Measurements from ENCODE around the gene S100A6. TPM values are rescaled to one million over a fixed set of nuclear protein-coding genes. Genes with fewer than 3 reads are reported as not detected.

The S100A6 gene
- total RNA-seq = 607 and 730 TPM in 2 replicates

DNA sequence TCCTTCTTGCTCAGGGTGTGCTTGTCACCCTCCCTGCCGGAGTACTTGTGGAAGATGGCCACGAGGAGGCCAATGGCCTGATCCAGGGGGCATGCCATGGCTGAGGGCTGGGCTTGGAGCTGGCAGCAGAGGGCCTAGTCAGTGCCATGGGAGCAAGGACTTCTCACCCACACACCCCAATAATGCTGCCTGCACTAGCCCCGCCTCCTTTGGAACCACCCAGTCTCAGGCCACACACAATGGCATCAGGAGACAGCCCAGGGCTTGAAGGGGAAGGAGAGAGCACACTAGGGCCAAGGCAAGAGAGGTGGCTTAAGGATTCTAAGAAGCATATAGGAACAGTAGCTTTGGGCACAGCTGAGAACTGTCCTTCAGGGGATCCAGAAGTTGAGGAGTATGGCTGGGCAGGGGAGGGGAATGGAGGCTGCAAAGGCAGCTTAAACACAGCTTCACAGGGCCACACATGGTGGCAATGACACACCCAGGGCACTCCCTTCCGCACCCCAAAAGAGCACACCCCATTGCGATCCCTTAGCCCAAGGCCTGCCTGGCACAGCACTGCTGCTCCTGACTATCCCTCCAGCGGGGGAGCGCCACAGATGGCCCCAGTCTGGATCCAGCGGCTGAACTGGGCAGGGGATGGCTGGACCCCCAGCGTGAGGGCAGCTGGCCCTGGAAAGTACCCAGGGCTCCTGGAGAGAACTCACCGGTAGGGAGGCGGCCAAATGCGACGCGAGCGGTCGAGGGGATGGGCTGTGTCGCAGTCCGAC, at the start of gene S100A6:
Gene S100A6, minus strand, starts transcription at position 750 of the 770 bp plus-strand sequence. Its CDS starts 652 bp downstream, at position 98.

DNA sequence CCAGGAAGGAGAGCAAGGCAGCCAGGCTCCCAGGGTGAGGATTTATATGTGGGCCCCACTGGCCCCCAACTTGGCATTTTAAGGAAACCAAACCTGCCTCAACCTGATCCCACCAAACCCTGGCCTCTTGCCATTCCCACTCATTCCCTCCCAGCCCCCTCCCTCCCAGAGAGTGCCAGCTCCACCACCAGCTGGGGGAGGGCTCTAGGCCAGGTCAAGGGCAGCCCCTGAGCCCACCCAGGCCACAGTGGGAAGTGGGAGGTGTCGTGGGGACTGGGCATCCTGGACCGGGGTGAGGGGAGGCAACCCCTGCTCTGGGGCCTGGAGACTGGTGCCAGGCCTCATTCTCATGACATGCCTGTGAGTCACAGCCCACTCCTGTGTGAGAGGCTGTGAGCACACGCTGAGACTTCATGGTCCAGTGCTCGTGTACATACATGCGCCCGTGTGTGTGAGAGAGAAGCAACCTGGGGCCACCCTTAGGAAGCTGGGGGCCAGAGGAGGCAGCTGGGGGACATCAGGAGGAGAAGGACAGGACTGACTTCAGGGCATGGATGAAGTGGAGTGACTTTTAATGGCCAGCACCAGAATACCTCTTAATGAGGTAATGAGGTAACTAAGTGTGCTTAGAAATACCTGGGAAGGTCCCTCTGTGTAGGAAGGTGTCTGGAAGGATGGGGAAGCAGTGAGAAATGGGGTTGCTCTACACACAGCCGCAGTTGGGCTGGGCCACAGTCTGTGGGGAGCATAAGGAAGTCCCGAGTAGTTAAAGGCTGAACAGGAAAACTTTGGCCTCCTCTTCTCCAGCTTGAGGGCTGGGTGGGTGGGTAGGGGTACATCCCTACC, 30.0 kb upstream of the S100A6 start, which contains the start of gene S100A2:
Gene S100A2, minus strand, starts transcription at position 316 of the 846 bp plus-strand sequence. CDS start 1,967 bp downstream, outside the sequence.

DNA sequence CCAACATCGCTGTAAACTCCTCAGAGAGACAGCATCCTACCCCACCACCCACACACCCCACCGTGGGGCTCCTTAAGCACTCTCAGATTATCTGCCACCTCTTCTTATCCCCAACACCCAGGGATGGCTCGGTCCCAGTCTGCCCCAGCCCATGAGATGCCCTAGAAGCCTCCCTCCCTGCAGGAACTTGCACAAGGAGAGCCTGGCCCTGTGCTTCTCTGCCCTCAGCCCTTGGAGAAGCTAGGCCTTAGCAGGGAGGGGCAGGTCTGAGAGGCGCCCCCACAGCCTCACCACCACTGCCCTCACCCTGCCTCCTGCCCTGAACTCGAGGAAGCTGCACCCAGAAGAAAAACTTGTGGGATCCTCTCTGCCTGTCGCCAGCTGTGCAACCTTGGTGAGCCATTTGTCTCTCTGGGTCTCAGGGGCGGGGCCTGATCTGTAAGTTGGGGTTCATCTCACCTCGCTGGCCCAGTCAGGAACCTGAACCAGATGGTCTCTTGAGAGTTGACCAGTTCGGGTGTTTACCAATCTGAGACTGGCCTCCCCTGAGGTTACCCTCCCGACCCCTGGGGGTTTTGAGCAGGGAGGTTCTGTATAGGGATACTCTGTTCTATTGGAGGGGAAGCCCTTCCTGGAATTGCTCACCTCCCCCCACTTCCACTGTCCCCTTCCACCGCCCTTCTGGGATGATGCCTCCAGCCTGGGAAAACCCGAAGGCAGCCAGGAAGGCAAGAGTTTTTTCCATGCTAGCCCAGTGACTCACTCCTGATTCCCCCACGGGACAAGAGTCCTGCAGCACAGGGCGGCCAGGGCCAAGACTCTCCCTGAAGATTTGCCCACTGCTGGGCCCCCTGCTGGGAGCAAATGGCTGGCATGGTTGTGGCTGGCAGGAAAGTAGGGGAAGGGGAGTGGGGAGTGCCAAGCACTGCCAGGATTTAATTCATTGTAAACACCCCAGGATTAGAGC, 13.2 kb upstream of the S100A6 start, which contains the start of gene S100A3:
Gene S100A3, minus strand, starts transcription at position 537 of the 967 bp plus-strand sequence. CDS start 773 bp downstream, outside the sequence.

DNA sequence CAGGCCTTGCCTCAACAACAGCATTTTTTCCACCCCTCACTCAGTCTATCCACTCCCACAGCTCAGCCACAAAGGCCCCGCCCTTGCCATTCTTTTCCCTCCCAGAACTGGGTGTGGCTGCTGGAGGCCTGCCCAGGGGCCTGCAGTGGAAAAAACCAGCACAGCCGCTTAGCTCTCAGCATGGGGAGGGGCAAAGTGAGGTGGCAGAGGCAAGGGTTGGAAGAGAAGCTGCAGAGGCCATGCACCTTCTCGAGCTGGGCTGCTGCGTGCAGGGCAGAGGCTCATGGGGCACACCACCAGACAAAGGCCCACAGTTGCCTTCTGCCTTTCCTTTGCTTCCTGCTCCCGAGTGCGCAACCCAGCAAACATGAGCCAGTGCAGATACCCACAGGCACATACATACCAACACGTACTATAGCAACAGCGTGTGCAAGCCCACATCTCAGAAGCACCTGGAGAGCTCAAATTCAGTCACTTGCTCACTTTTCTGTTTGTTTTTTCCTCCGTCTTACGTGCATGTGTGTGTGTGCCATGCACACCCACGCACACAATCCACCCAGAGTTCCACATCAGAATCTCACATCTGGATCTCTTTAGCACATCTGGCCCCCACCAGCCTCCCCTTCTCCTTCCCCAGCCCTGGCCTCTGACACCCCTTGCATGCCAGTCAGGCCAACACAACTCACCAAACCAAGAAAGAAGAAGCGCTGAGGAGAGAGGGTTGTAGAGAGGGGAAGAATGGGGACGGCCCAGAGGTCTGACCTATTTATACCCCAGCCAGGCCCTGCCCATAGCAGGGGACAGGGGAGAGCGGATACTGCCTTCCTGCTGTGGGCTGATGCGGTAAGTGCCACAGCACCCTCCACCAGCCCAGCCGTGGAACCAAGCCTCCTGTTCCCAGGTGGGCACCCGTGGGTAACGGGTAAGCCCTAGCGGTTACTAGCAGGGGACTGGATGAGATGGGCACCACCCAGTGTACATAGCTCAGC, 9.6 kb upstream of the S100A6 start, which contains the start of gene S100A4:
Gene S100A4, minus strand, starts transcription at position 740 of the 989 bp plus-strand sequence. CDS start 1,012 bp downstream, outside the sequence.

DNA sequence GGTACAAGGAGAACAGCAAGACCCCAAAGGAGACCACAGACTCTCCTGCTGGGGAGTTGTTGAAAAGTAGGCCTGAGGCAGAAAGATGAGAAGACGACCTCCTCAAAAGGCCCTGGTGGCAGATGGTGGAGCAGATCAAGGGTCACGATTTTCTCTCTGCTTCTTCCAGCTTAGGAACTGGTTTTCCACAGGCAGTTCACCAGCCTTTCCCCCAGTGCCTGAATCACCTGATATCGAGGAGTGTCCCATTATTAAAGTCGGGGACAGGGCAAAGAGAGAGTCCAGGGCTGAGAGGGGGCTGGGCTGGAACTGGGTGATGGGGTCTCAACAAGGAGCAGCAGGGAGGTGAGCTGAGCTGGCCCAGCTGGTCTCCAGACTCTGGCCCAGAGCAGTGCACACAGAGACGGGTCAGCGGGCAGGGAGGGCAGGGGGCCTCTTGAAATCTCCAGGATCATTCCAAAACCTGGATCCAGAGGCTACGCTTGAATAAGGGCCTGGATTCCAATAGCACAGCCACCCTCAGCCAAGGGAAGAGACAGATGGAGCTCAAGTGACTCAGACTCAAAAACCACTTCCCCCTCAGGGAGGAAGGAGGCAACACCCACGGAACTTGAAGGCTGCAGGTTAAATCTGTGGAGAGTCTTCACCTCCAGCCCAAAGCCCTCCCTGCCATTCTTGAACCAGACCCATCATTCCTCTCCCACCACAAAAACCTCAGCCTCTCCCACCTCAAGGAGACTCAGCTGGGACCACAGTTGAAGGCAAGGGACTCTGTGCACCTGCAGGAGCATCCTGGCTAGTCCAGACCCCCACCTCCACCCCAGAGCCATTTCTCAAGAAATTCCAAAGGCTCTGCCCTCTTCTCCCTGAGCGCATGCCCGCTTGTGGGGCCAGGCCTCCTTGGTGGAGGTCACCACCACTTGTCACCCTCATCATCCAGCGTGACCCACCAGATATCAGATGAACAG, 4.9 kb upstream of the S100A6 start, which contains the start of gene S100A5:
Gene S100A5, minus strand, starts transcription at position 541 of the 968 bp plus-strand sequence. CDS start 743 bp downstream, outside the sequence.

Other genes starting within 250 kb of the S100A6 start
- gene PGLYRP3, start 223.0 kb downstream of the S100A6 start, total RNA-seq = not detected in 2 replicates
- gene PGLYRP4, start 187.2 kb downstream of the S100A6 start, total RNA-seq = not detected in 2 replicates
- not detected in 2 replicates for gene S100A9, start 178.1 kb downstream of the S100A6 start, total RNA-seq
- not detected in 2 replicates for gene S100A12, start 160.4 kb downstream of the S100A6 start, total RNA-seq
- gene S100A8, start 144.9 kb downstream of the S100A6 start, total RNA-seq = not detected in 2 replicates
- not detected in 2 replicates for gene S100A7A, start 119.5 kb downstream of the S100A6 start, total RNA-seq
- not detected in 2 replicates for gene S100A7, start 75.3 kb downstream of the S100A6 start, total RNA-seq
- not detected in 2 replicates for gene S100A5, start 4.9 kb upstream of the S100A6 start, total RNA-seq
- gene S100A4, start 9.8 kb upstream of the S100A6 start, total RNA-seq = 30.4 and 70.7 TPM in 2 replicates
- 2.8 and 4.6 TPM in 2 replicates for gene S100A3, start 13.3 kb upstream of the S100A6 start, total RNA-seq
- 0.85 and 2.5 TPM in 2 replicates for gene S100A2, start 29.9 kb upstream of the S100A6 start, total RNA-seq
- 126 and 297 TPM in 2 replicates for gene S100A16, start 77.1 kb upstream of the S100A6 start, total RNA-seq
- 0.19 TPM in 1 of 2 replicates, not detected in the other for gene S100A14, start 80.3 kb upstream of the S100A6 start, total RNA-seq
- 97.2 and 98.0 TPM in 2 replicates for gene S100A13, start 91.5 kb upstream of the S100A6 start, total RNA-seq
- not detected in 2 replicates for gene S100A1, start 92.4 kb upstream of the S100A6 start, total RNA-seq
- gene CHTOP, start 98.1 kb upstream of the S100A6 start, total RNA-seq = 24.2 and 38.3 TPM in 2 replicates
- gene SNAPIN, start 122.7 kb upstream of the S100A6 start, total RNA-seq = 61.7 and 69.8 TPM in 2 replicates
- 151 and 266 TPM in 2 replicates for gene ILF2, start 135.0 kb upstream of the S100A6 start, total RNA-seq
- 0.19 and 0.85 TPM in 2 replicates for gene NPR1, start 142.7 kb upstream of the S100A6 start, total RNA-seq
- gene INTS3, start 192.1 kb upstream of the S100A6 start, total RNA-seq = 26.5 and 29.7 TPM in 2 replicates
- gene SLC27A3, start 239.4 kb upstream of the S100A6 start, total RNA-seq = 6.1 and 8.5 TPM in 2 replicates